Activated T-cell treated with anti-CD3 and anti-CD28 coated beads, Interleukin-2, amount 50 U/mL, for 4 hours (primary cell): ENCODE results near the gene GADD45B. TPM values are rescaled to one million over a fixed set of nuclear protein-coding genes. Genes with fewer than 3 reads are reported as not detected.
"Not testable (repeated sequence)": the region's sequence is repeated elsewhere in the genome, so short reads cannot be mapped to it uniquely, and the experiment has no call there.

Experiments
- ATAC-seq, 2 donors: fragments of 200-7000 bp; cut with Tn5 transposase; one replicate each; pipeline ENCODE4 v1.10.0; 2021
- DNase-seq: peaks from one replicate; pipeline ENCODE4 v3.0.0-alpha.2; 2020
- H3K27me3 Mint-ChIP-seq: one replicate; pipeline ENCODE4 v1.8.0; 2021; ENCODE audit warnings: low read depth, mixed read lengths
- H3K36me3 Mint-ChIP-seq: one replicate; pipeline ENCODE4 v1.8.0; 2022; ENCODE audit warnings: mixed read lengths; ENCODE audit not compliant: insufficient read depth
- H3K4me1 Mint-ChIP-seq: one replicate; pipeline ENCODE4 v1.8.0; 2021; ENCODE audit warnings: low read depth, mixed read lengths
- H3K4me3 Mint-ChIP-seq: one replicate; pipeline ENCODE4 v1.8.0; 2021; ENCODE audit warnings: mild to moderate bottlenecking, moderate library complexity, mixed read lengths
- H3K9me3 Mint-ChIP-seq: one replicate; pipeline ENCODE4 v1.8.0; 2021; ENCODE audit warnings: mixed read lengths
- total RNA-seq, 3 donors: library from RNA; stranded (reverse); gene quantifications; one replicate each; pipeline ENCODE4 v1.2.1, GENCODE V29; 2021

GADD45B gene
- total RNA-seq, 3 donors from 2014 or later = 67.4 to 75.5 (median 72.8) TPM

- Mint-ChIP-seq H3K4me1 (peaks cover 12% of the 10 kb centered on the region), H3K9me3 (peaks cover 16% of the 10 kb centered on the region), H3K4me3 (no peak overlapping the region), H3K27me3 (peaks cover 4% of the 10 kb centered on the region), H3K36me3 (peaks cover 3% of the 10 kb centered on the region)
- ATAC-seq = no peak
- no peak for DNase-seq
These were observed 8.4 kb downstream of the GADD45B start for GRCh38 chr19:2484178-2484937.

- DNase-seq (no peak), ATAC-seq (no peak)
- Mint-ChIP-seq H3K4me3 (no peak overlapping the region), H3K36me3 (peaks cover 3% of the 10 kb centered on the region), H3K9me3 (peaks cover 16% of the 10 kb centered on the region), H3K4me1 (peaks cover 17% of the 10 kb centered on the region), H3K27me3 (peaks cover 14% of the 10 kb centered on the region)
These were observed 9.5 kb downstream of the GADD45B start for GRCh38 chr19:2485428-2485827.

- H3K27me3 Mint-ChIP-seq = peaks cover 28% of the 10 kb centered on the region
- H3K36me3 Mint-ChIP-seq = peaks cover 3% of the 10 kb centered on the region
- DNase-seq = no peak
- H3K9me3 Mint-ChIP-seq = peaks cover 16% of the 10 kb centered on the region
- no peak overlapping the region for H3K4me3 Mint-ChIP-seq
- no peak for ATAC-seq
- H3K4me1 Mint-ChIP-seq = peaks cover 17% of the 10 kb centered on the region
These were observed 11.2 kb downstream of the GADD45B start for GRCh38 chr19:2487090-2487489.

- Mint-ChIP-seq H3K36me3 (peaks cover 3% of the 10 kb centered on the region), H3K9me3 (peaks cover 9% of the 10 kb centered on the region), H3K4me3 (no peak overlapping the region), H3K4me1 (peaks cover 20% of the 10 kb centered on the region), H3K27me3 (peaks cover 35% of the 10 kb centered on the region)
- no peak for DNase-seq
- ATAC-seq = no peak
These were observed 11.9 kb downstream of the GADD45B start for GRCh38 chr19:2487842-2488241.

GRCh38 chr19:2488405-2488941 lies 12.5 kb downstream of the GADD45B start:
- peaks cover 20% of the 10 kb centered on the region for H3K4me1 Mint-ChIP-seq
- ATAC-seq (peak in 1 of 2 donors; percentile 38), DNase-seq (no peak)
- H3K9me3 Mint-ChIP-seq = peaks cover 6% of the 10 kb centered on the region
- H3K36me3 Mint-ChIP-seq = peaks cover 3% of the 10 kb centered on the region
- peaks cover 36% of the 10 kb centered on the region for H3K27me3 Mint-ChIP-seq
- peak overlapping the region; percentile 29 for H3K4me3 Mint-ChIP-seq

GRCh38 chr19:2488942-2489731 lies 13.2 kb downstream of the GADD45B start:
- no peak for DNase-seq
- H3K4me1 Mint-ChIP-seq = peaks cover 27% of the 10 kb centered on the region
- peaks cover 42% of the 10 kb centered on the region for H3K27me3 Mint-ChIP-seq
- peak; percentile 46 to 49 for ATAC-seq
- no peaks in the 10 kb centered on the region for H3K36me3 Mint-ChIP-seq
- H3K9me3 Mint-ChIP-seq = peaks cover under 1% of the 10 kb centered on the region
- peak overlapping the region; percentile 46 for H3K4me3 Mint-ChIP-seq

GRCh38 chr19:2490659-2491058 lies 14.7 kb downstream of the GADD45B start:
- ATAC-seq = no peak
- DNase-seq = no peak
- Mint-ChIP-seq H3K4me1 (peaks cover 27% of the 10 kb centered on the region), H3K4me3 (no peak overlapping the region), H3K9me3 (no peaks in the 10 kb centered on the region), H3K27me3 (peaks cover 42% of the 10 kb centered on the region), H3K36me3 (no peaks in the 10 kb centered on the region)

- Mint-ChIP-seq H3K36me3 (no peaks in the 10 kb centered on the region), H3K4me1 (peaks cover 31% of the 10 kb centered on the region), H3K27me3 (peaks cover 40% of the 10 kb centered on the region), H3K9me3 (no peaks in the 10 kb centered on the region), H3K4me3 (no peak overlapping the region)
- no peak for ATAC-seq
- no peak for DNase-seq
These were observed 15.3 kb downstream of the GADD45B start for GRCh38 chr19:2491130-2491801.

- DNase-seq = no peak
- Mint-ChIP-seq H3K27me3 (peaks cover 40% of the 10 kb centered on the region), H3K36me3 (no peaks in the 10 kb centered on the region), H3K4me3 (no peak overlapping the region), H3K9me3 (no peaks in the 10 kb centered on the region), H3K4me1 (peaks cover 35% of the 10 kb centered on the region)
- no peak for ATAC-seq
These were observed 16.9 kb downstream of the GADD45B start for GRCh38 chr19:2492870-2493269.

- not testable (repeated sequence) for H3K4me3 Mint-ChIP-seq
These were observed 17.5 kb downstream of the GADD45B start for GRCh38 chr19:2493448-2493847.

GRCh38 chr19:2494084-2494446 lies 18.1 kb downstream of the GADD45B start:
- Mint-ChIP-seq H3K9me3 (no peaks in the 10 kb centered on the region), H3K27me3 (peaks cover 38% of the 10 kb centered on the region), H3K36me3 (no peaks in the 10 kb centered on the region), H3K4me1 (peaks cover 30% of the 10 kb centered on the region), H3K4me3 (peak overlapping the region; percentile 72)
- peak; percentile 45 for DNase-seq
- ATAC-seq = no peak

More at GRCh38 chr19:2493448-2493847, 17.5 kb downstream of the GADD45B start:
- not testable (repeated sequence) for H3K36me3 Mint-ChIP-seq, ATAC-seq, H3K9me3 Mint-ChIP-seq, DNase-seq
- H3K27me3 Mint-ChIP-seq = peaks cover 40% of the 10 kb centered on the region
- peaks cover 33% of the 10 kb centered on the region for H3K4me1 Mint-ChIP-seq

GRCh38 chr19:2494447-2495129 lies 18.7 kb downstream of the GADD45B start:
- H3K36me3 Mint-ChIP-seq = no peaks in the 10 kb centered on the region

GRCh38 chr19:2495130-2495641 lies 19.3 kb downstream of the GADD45B start:
- Mint-ChIP-seq H3K27me3 (peaks cover 31% of the 10 kb centered on the region), H3K4me3 (peak overlapping the region; percentile 56), H3K4me1 (peaks cover 25% of the 10 kb centered on the region), H3K9me3 (no peaks in the 10 kb centered on the region), H3K36me3 (no peaks in the 10 kb centered on the region)
- DNase-seq (no peak), ATAC-seq (peak; percentile 35 to 42)

More at GRCh38 chr19:2494447-2495129, 18.7 kb downstream of the GADD45B start:
- peaks cover 36% of the 10 kb centered on the region for H3K27me3 Mint-ChIP-seq
- peaks cover 28% of the 10 kb centered on the region for H3K4me1 Mint-ChIP-seq
- peak overlapping the region; percentile 72 for H3K4me3 Mint-ChIP-seq
- DNase-seq = peak; percentile 46
- peak; percentile 79 to 81 for ATAC-seq
- H3K9me3 Mint-ChIP-seq = no peaks in the 10 kb centered on the region
